Measurements from ENCODE around the gene BMP6. TPM values are rescaled to one million over a fixed set of nuclear protein-coding genes. Genes with fewer than 3 reads are reported as not detected.

BMP6 gene
- total and polyA plus RNA-seq, 2 experiments from 2014 or later: 0.74 TPM; not detected in 1

DNA sequence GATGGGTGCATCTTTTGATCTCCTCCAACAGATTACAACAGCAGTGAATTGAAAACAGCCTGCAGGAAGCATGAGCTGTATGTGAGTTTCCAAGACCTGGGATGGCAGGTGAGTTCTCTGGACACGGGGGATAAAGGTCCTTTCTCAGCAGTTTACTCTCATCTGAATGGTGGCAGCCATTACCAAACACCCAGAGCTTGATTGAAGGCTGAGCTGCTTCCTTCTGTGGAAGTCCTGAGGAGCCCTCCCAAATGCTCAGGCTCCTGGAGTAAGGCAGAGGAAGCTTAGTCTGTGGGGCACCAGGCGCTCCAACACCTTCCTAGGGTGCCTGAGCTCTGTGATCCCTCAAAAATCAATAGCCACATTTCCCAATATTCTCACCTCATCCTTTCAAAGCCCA, 153.1 kb downstream of the BMP6 start:
- H3K36me3 ChIP-seq: peaks cover 22% of the 10 kb centered on the region
- DNase-seq (ENCODE audit: low read depth in 1 of 2, low spot score in 1 of 2): no peak
- no peaks in the 10 kb centered on the region for H3K27me3 ChIP-seq

DNA sequence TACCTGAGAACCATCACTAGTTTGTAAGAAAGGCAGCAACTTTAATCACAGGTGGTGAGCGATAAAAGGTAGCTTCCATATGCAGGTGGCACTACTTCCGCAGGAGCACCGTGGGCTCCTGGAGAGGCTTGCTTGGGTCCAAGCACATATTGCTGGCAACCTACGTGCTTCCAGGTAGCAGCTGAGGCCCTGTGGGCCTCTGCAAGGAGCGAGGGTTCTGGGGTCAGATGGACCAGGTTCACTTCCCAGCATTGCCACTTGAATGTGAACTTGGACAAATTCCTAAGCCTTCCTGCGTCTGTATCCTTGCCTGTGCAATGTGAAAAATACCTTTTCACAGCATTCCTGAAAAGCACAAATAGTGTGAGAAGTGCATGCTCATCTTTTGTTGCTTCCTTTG, 153.7 kb downstream of the BMP6 start:
- Histone ChIP-seq H3K36me3 (peaks cover 26% of the 10 kb centered on the region), H3K4me1 (ENCODE audit: low read depth) (no peaks in the 10 kb centered on the region), H3K27ac (no peak overlapping the region), H3K9me3 (ENCODE audit: low read depth) (no peaks in the 10 kb centered on the region), H3K4me3 (no peak overlapping the region), H3K27me3 (no peaks in the 10 kb centered on the region)
- no peak for DNase-seq (ENCODE audit: low read depth in 1 of 2, low spot score in 1 of 2)
- TF ChIP-seq, protein P1, sequence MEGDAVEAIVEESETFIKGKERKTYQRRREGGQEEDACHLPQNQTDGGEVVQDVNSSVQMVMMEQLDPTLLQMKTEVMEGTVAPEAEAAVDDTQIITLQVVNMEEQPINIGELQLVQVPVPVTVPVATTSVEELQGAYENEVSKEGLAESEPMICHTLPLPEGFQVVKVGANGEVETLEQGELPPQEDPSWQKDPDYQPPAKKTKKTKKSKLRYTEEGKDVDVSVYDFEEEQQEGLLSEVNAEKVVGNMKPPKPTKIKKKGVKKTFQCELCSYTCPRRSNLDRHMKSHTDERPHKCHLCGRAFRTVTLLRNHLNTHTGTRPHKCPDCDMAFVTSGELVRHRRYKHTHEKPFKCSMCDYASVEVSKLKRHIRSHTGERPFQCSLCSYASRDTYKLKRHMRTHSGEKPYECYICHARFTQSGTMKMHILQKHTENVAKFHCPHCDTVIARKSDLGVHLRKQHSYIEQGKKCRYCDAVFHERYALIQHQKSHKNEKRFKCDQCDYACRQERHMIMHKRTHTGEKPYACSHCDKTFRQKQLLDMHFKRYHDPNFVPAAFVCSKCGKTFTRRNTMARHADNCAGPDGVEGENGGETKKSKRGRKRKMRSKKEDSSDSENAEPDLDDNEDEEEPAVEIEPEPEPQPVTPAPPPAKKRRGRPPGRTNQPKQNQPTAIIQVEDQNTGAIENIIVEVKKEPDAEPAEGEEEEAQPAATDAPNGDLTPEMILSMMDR (IDR thresholded peaks at IDR 0.05; ENCODE audit: low read depth, low read length): no peak

More for the DNA sequence above, 153.1 kb downstream of the BMP6 start:
- Histone ChIP-seq H3K27ac (no peak overlapping the region), H3K4me1 (ENCODE audit: low read depth) (no peaks in the 10 kb centered on the region), H3K4me3 (no peak overlapping the region), H3K9me3 (ENCODE audit: low read depth) (no peaks in the 10 kb centered on the region)
- TF ChIP-seq, protein P1 (IDR thresholded peaks at IDR 0.05; ENCODE audit: low read depth, low read length): no peak

DNA sequence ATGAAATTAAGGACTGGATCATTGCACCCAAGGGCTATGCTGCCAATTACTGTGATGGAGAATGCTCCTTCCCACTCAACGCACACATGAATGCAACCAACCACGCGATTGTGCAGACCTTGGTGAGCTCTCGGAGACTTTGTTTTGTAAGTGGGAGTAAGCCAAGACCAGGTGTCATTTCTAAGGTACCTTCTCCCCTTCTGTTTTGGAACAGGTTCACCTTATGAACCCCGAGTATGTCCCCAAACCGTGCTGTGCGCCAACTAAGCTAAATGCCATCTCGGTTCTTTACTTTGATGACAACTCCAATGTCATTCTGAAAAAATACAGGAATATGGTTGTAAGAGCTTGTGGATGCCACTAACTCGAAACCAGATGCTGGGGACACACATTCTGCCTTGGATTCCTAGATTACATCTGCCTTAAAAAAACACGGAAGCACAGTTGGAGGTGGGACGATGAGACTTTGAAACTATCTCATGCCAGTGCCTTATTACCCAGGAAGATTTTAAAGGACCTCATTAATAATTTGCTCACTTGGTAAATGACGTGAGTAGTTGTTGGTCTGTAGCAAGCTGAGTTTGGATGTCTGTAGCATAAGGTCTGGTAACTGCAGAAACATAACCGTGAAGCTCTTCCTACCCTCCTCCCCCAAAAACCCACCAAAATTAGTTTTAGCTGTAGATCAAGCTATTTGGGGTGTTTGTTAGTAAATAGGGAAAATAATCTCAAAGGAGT, 154.2 kb downstream of the BMP6 start:
- Histone ChIP-seq H3K4me3 (no peak overlapping the region), H3K27ac (no peak overlapping the region), H3K4me1 (ENCODE audit: low read depth) (no peaks in the 10 kb centered on the region), H3K27me3 (no peaks in the 10 kb centered on the region), H3K36me3 (peaks cover 32% of the 10 kb centered on the region), H3K9me3 (ENCODE audit: low read depth) (no peaks in the 10 kb centered on the region)
- DNase-seq (ENCODE audit: low read depth in 1 of 2, low spot score in 1 of 2): no peak
- TF ChIP-seq, protein P1 (IDR thresholded peaks at IDR 0.05; ENCODE audit: low read depth, low read length): no peak

DNA sequence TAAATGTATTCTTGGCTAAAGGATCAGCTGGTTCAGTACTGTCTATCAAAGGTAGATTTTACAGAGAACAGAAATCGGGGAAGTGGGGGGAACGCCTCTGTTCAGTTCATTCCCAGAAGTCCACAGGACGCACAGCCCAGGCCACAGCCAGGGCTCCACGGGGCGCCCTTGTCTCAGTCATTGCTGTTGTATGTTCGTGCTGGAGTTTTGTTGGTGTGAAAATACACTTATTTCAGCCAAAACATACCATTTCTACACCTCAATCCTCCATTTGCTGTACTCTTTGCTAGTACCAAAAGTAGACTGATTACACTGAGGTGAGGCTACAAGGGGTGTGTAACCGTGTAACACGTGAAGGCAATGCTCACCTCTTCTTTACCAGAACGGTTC, 154.8 kb downstream of the BMP6 start:
- no peak overlapping the region for H3K27ac ChIP-seq
- H3K27me3 ChIP-seq: no peaks in the 10 kb centered on the region
- peaks cover 36% of the 10 kb centered on the region for H3K36me3 ChIP-seq
- no peak overlapping the region for H3K4me3 ChIP-seq
- H3K4me1 ChIP-seq (ENCODE audit: low read depth): no peaks in the 10 kb centered on the region
- no peaks in the 10 kb centered on the region for H3K9me3 ChIP-seq (ENCODE audit: low read depth)
- no peak for DNase-seq (ENCODE audit: low read depth in 1 of 2, low spot score in 1 of 2)
- TF ChIP-seq, protein P1 (IDR thresholded peaks at IDR 0.05; ENCODE audit: low read depth, low read length): no peak

DNA sequence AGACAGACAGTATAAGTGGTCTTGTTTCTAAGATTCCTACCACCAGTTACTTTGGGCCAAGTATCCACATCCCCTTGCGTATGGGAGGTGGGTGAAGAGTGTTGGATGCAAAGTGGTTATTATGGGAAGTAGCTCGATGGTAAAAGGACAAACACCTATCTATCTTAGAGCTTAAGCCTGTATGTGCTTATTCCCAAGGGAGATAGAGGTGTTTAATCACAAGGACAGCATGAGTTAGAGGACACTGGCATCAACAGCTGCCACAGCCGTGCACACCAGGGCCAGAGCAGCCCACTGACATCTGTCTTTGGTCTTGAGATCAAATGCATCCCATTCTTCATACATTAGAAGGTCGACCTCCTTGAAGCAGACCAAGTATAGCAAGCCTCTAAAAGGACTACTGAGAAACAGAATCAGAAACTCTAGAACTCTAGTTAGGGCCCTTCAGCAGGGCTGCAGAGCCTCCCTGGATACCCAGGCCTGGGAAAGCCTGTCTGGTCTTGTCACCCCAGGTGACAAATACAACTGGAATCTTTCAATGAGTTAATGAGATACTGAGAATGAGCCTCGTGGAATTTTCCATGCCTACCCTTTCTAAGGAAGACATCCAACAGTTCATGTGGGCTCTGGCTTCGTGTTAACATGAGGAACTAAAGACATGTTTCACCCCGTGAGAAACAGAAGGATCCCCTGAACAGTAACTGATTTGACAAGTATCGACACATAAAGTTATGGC, 156.0 kb downstream of the BMP6 start:
- TF ChIP-seq, protein P1 (IDR thresholded peaks at IDR 0.05; ENCODE audit: low read depth, low read length): no peak
- Histone ChIP-seq H3K27ac (no peak overlapping the region), H3K9me3 (ENCODE audit: low read depth) (no peaks in the 10 kb centered on the region), H3K27me3 (no peaks in the 10 kb centered on the region), H3K4me3 (no peak overlapping the region), H3K4me1 (ENCODE audit: low read depth) (no peaks in the 10 kb centered on the region), H3K36me3 (peaks cover 46% of the 10 kb centered on the region)
- no peak for DNase-seq (ENCODE audit: low read depth in 1 of 2, low spot score in 1 of 2)
